Astrocyte (in vitro differentiated cells and primary cell): Measurements from ENCODE around the gene IGF2R. TPM values are rescaled to one million over a fixed set of nuclear protein-coding genes. Genes with fewer than 3 reads are reported as not detected.
"Not testable (repeated sequence)": the region's sequence is repeated elsewhere in the genome, so short reads cannot be mapped to it uniquely, and the experiment has no call there.

ENCODE experiments used
- DNase-seq: peaks from one replicate; pipeline ENCODE4 v3.0.0-alpha.2; 2010; ENCODE audit warnings: low read depth
- FAIRE-seq: peaks from 2 replicates; lab custom pipeline; 2011; peaks lifted over from hg19 to GRCh38; lab: Jason Lieb, UNC
- H2AFZ ChIP-seq: 2 replicates; pipeline ENCODE4 v1.6.0; 2012; ENCODE audit warnings: low read depth, low read length, inconsistent platforms
- H3K27ac ChIP-seq: 2 replicates; pipeline ENCODE4 v1.5.1; 2011; ENCODE audit warnings: low read depth, low read length, inconsistent platforms
- H3K27me3 ChIP-seq: 2 replicates; pipeline ENCODE4 v1.6.0; 2011; ENCODE audit warnings: low read length, inconsistent platforms; ENCODE audit not compliant: insufficient read depth
- H3K36me3 ChIP-seq: 2 replicates; pipeline ENCODE4 v1.5.1; 2011; ENCODE audit warnings: low read length, inconsistent platforms; ENCODE audit not compliant: insufficient read depth
- H3K4me1 ChIP-seq: 2 replicates; pipeline ENCODE4 v1.5.1; 2011; ENCODE audit warnings: low read length, inconsistent platforms; ENCODE audit not compliant: insufficient read depth
- H3K4me2 ChIP-seq: 2 replicates; pipeline ENCODE4 v1.6.0; 2012; ENCODE audit warnings: low read length, inconsistent platforms
- H3K4me3 ChIP-seq: 2 replicates; pipeline ENCODE4 v1.5.1; 2011; ENCODE audit warnings: low read depth, mild to moderate bottlenecking, low read length, inconsistent platforms; ENCODE audit not compliant: insufficient read depth
- H3K79me2 ChIP-seq: 2 replicates; pipeline ENCODE4 v1.6.0; 2012; ENCODE audit warnings: mild to moderate bottlenecking, low read length, inconsistent platforms; ENCODE audit not compliant: insufficient read depth
- H3K9ac ChIP-seq: 2 replicates; pipeline ENCODE4 v1.6.0; 2012; ENCODE audit warnings: mild to moderate bottlenecking, low read length, inconsistent platforms
- H3K9me3 ChIP-seq: 2 replicates; pipeline ENCODE4 v1.5.1; 2012; ENCODE audit warnings: low read depth, mild to moderate bottlenecking, low read length, inconsistent platforms; ENCODE audit not compliant: insufficient read depth
- H4K20me1 ChIP-seq: 2 replicates; pipeline ENCODE4 v1.6.0; 2012; ENCODE audit warnings: low read length, inconsistent platforms; ENCODE audit not compliant: insufficient read depth
- H3K27ac Mint-ChIP-seq: one replicate; pipeline ENCODE4 v1.8.0; 2021; ENCODE audit warnings: mild to moderate bottlenecking, mixed read lengths; ENCODE audit not compliant: unreplicated experiment
- H3K27me3 Mint-ChIP-seq: one replicate; pipeline ENCODE4 v1.8.0; 2021; ENCODE audit warnings: low read depth, mixed read lengths; ENCODE audit not compliant: unreplicated experiment
- H3K36me3 Mint-ChIP-seq: one replicate; pipeline ENCODE4 v1.8.0; 2021; ENCODE audit warnings: low read depth, mixed read lengths; ENCODE audit not compliant: unreplicated experiment
- H3K4me1 Mint-ChIP-seq: one replicate; pipeline ENCODE4 v1.8.0; 2021; ENCODE audit warnings: low read depth, mixed read lengths; ENCODE audit not compliant: unreplicated experiment
- H3K4me3 Mint-ChIP-seq: one replicate; pipeline ENCODE4 v1.8.0; 2021; ENCODE audit warnings: mild to moderate bottlenecking, moderate library complexity, mixed read lengths; ENCODE audit not compliant: unreplicated experiment
- H3K9me3 Mint-ChIP-seq: one replicate; pipeline ENCODE4 v1.8.0; 2021; ENCODE audit warnings: mild to moderate bottlenecking, mixed read lengths; ENCODE audit not compliant: unreplicated experiment
- CTCF ChIP-seq: IDR thresholded peaks from 2 replicates; pipeline ENCODE4 v1.5.1; 2011; ENCODE audit warnings: low read depth, mild to moderate bottlenecking, inconsistent platforms, low read length, moderate library complexity; ENCODE audit not compliant: insufficient read depth
- EZH2 ChIP-seq: IDR thresholded peaks from 2 replicates; pipeline ENCODE4 v1.6.1; 2012; ENCODE audit warnings: mild to moderate bottlenecking, low read length, inconsistent platforms; ENCODE audit not compliant: insufficient read depth
- total RNA-seq: library from RNA; stranded (reverse); gene quantifications from 2 replicates; pipeline ENCODE4 v1.2.1, GENCODE V29; 2021

Gene IGF2R
- total RNA-seq, 1 donor from 2014 or later = 173 TPM

GRCh38 chr6:160112628-160113299 lies 143.9 kb downstream of the IGF2R start:
- no peaks in the 10 kb centered on the region for H4K20me1 ChIP-seq
- Mint-ChIP-seq H3K36me3 (peaks cover 17% of the 10 kb centered on the region), H3K27me3 (no peaks in the 10 kb centered on the region), H3K27ac (no peak overlapping the region), H3K4me1 (peaks cover 5% of the 10 kb centered on the region), H3K9me3 (no peaks in the 10 kb centered on the region), H3K4me3 (no peak overlapping the region)
- no peaks in the 10 kb centered on the region for H3K79me2 ChIP-seq
- no peaks in the 10 kb centered on the region for H3K27me3 ChIP-seq
- no peaks in the 10 kb centered on the region for H3K4me1 ChIP-seq
- TF ChIP-seq CTCF (no peak), EZH2 (no peak)
- no peak for FAIRE-seq
- no peak overlapping the region for H2AFZ ChIP-seq
- H3K4me3 ChIP-seq = no peak overlapping the region
- H3K4me2 ChIP-seq = no peak overlapping the region
- H3K9ac ChIP-seq = no peak overlapping the region
- no peak for DNase-seq
- peaks cover 4% of the 10 kb centered on the region for H3K9me3 ChIP-seq
- H3K27ac ChIP-seq = no peak overlapping the region
- peaks cover under 1% of the 10 kb centered on the region for H3K36me3 ChIP-seq

DNA sequence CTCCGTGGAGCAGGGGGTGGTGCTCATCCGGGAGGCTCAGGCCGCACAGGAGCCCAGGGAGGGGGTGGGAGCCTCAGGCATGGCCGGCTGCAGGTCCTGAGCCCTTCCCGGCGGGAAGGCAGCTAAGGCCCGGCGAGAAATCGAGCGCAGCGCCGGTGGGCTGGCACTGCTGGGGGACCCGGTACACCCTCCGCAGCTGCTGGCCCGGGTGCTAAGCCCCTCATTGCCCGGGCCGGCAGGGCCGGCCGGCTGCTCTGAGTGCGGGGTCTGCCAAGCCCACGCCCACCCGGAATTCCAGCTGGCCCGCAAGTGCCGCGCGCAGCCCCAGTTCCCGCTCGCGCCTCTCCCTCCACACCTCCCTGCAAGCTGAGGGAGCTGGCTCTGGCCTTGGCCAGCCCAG lies 145.7 kb downstream of the IGF2R start:
- H3K9ac ChIP-seq, H3K27ac ChIP-seq, DNase-seq, H3K4me1 ChIP-seq, H3K9me3 Mint-ChIP-seq, H3K4me3 ChIP-seq, H3K79me2 ChIP-seq, H2AFZ ChIP-seq, H4K20me1 ChIP-seq, H3K27me3 ChIP-seq, H3K36me3 ChIP-seq, FAIRE-seq, H3K9me3 ChIP-seq, H3K27ac Mint-ChIP-seq, H3K4me2 ChIP-seq, H3K4me1 Mint-ChIP-seq, H3K27me3 Mint-ChIP-seq, H3K4me3 Mint-ChIP-seq: not testable (repeated sequence)
- H3K36me3 Mint-ChIP-seq = peaks cover 17% of the 10 kb centered on the region

- Histone ChIP-seq H3K9me3 (peaks cover 6% of the 10 kb centered on the region), H3K36me3 (no peaks in the 10 kb centered on the region), H3K79me2 (no peaks in the 10 kb centered on the region), H3K27ac (no peak overlapping the region), H3K4me1 (no peaks in the 10 kb centered on the region), H4K20me1 (no peaks in the 10 kb centered on the region), H3K4me2 (no peak overlapping the region), H3K4me3 (no peak overlapping the region), H3K27me3 (no peaks in the 10 kb centered on the region), H2AFZ (no peak overlapping the region), H3K9ac (no peak overlapping the region)
- Mint-ChIP-seq H3K27me3 (no peaks in the 10 kb centered on the region), H3K27ac (no peak overlapping the region), H3K4me1 (peaks cover 5% of the 10 kb centered on the region), H3K36me3 (peaks cover 19% of the 10 kb centered on the region), H3K4me3 (no peak overlapping the region), H3K9me3 (no peaks in the 10 kb centered on the region)
- no peak for DNase-seq
- FAIRE-seq = no peak
- TF ChIP-seq CTCF = no peak
Observed at GRCh38 chr6:160115421-160115820, 146.5 kb downstream of the IGF2R start.
